ENCODE measurements around the gene BAIAP2L1. TPM values are rescaled to one million over a fixed set of nuclear protein-coding genes. Genes with fewer than 3 reads are reported as not detected.

BAIAP2L1 gene
- total and polyA plus RNA-seq, 2 of the 8 experiments (the other 6 are each of a cell fraction or from before 2014, with no cell fraction given) = 19.2 to 42.9 TPM

DNA sequence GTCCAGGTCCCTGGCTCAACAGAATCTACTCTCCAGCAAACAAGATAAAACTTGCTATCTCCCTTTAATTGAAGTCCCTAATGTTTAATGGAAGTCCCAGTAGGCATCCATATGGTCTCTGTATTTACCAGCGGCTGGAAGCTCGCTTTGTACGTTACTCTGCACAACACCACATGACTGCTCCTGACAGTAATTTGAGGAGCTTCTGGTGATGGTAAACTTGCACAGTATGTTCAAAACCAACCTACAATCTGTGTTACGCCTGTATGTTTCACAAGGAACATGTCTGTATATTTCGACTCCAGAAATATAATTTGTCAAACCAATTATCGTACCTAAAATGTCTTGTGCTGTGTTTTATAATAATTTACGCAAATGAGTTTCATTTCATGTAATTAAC is 144.5 kb downstream of the BAIAP2L1 start:
- no peak overlapping the region for H3K14ac ChIP-seq (ENCODE audit: insufficient read length)
- no peak overlapping the region for H3K4me3 ChIP-seq (ENCODE audit: extremely low read depth in 1 of 4, insufficient read depth in 2 of 4, low read depth in 3 of 4, low read length in 4 of 4)
- ChIA-PET CTCF (ENCODE audit: partially characterized antibody) (interaction anchor here (1.5 kb wide), 1 partner anchor 11 kb away, joined by 3 read pairs; no protein-coding TSS in a partner anchor), POLR2A (ENCODE audit: partially characterized antibody) (no interaction called here)
- H3K27ac ChIP-seq (ENCODE audit: low read depth, low read length) = no peak overlapping the region
- DNase-seq (ENCODE audit: low read depth in 1 of 2, low spot score in 2 of 2) = no peak
- no peaks in the 10 kb centered on the region; the same call in 1 of the 2 replicates for H3K79me1 ChIP-seq (ENCODE audit: low read depth, low read length)
- H3K27me3 ChIP-seq (replicated peaks in 1 of 4; ENCODE audit: control insufficient read depth in 3 of 4, extremely low read depth in 1 of 4, insufficient read depth in 3 of 4, low read length in 3 of 4) = no peaks in the 10 kb centered on the region
- no peak overlapping the region for H2AK5ac ChIP-seq (ENCODE audit: low read depth, low read length)
- no peak for FAIRE-seq
- H3K9me3 ChIP-seq (ENCODE audit: insufficient read depth in 2 of 2, low read depth in 1 of 2, low read length in 1 of 2) = no peaks in the 10 kb centered on the region
- no peak overlapping the region for H4K91ac ChIP-seq (replicated peaks; ENCODE audit: insufficient read length, low read length)
- peaks cover 0 to 2% (median 0%) of the 10 kb centered on the region in 4 experiments; a peak in 4 of 8 replicates for H3K36me3 ChIP-seq (ENCODE audit: control insufficient read depth in 2 of 4, insufficient read depth in 4 of 4, low read length in 3 of 4)
- H3K79me2 ChIP-seq (ENCODE audit: control insufficient read depth in 1 of 2, insufficient read depth in 2 of 2, low read length in 2 of 2) = peaks cover 0 to 7% of the 10 kb centered on the region in 2 experiments; a peak in 1 of 4 replicates
- no peak overlapping the region for H3K4ac ChIP-seq (replicated peaks; ENCODE audit: insufficient read length, low read depth, low read length)
- WGBS, 2 experiments (ENCODE audit: extremely low coverage in 1 of 2, insufficient coverage in 1 of 2, insufficient read length in 1 of 2, insufficient replicate concordance in 2 of 2, low coverage in 1 of 2, low lambda C conversion rate in 2 of 2, missing lambda C conversion rate in 1 of 2) = 95% methylated on average over 7 of the region's 7 CpGs; no CpG with 5 or more reads in 1 of the 2 experiments
- no peak overlapping the region for H4K5ac ChIP-seq (ENCODE audit: insufficient read length, low read depth, low read length)
- H3K4me2 ChIP-seq (ENCODE audit: insufficient read depth in 1 of 2, low read depth in 2 of 2, low read length in 2 of 2) = no peak overlapping the region
- no peak overlapping the region for H2BK12ac ChIP-seq (ENCODE audit: low read depth, low read length)
- no peak overlapping the region for H2AFZ ChIP-seq (ENCODE audit: low read length)
- TF ChIP-seq KDM4A (IDR thresholded peaks at IDR 0.05; ENCODE audit: low read depth, low read length, severe bottlenecking) (no peak), GTF2F1 (IDR thresholded peaks at IDR 0.05; ENCODE audit: borderline replicate concordance, low read depth, low read length) (no peak)
- no peak overlapping the region for H3K56ac ChIP-seq (replicated peaks; ENCODE audit: insufficient read length, low read depth, low read length)
- H2BK5ac ChIP-seq (ENCODE audit: low read depth, low read length) = no peak overlapping the region
- no peak overlapping the region for H2BK120ac ChIP-seq (replicated peaks; ENCODE audit: low read depth, low read length)
- H3K9ac ChIP-seq (replicated peaks in 1 of 4; ENCODE audit: extremely low read depth in 1 of 4, low read depth in 3 of 4, low read length in 3 of 4) = no peak overlapping the region
- no peak overlapping the region for H4K8ac ChIP-seq (ENCODE audit: extremely low read depth, insufficient read depth, low read length)
- peaks cover 0 to 4% (median under 1%) of the 10 kb centered on the region in 4 experiments; a peak in 2 of 7 replicates for H3K4me1 ChIP-seq (replicated peaks in 1 of 4; ENCODE audit: control insufficient read depth in 3 of 4, insufficient read depth in 4 of 4, low read length in 3 of 4)
- H2BK15ac ChIP-seq (ENCODE audit: low read length) = no peak overlapping the region
- H4K20me1 ChIP-seq (replicated peaks in 1 of 2; ENCODE audit: control insufficient read depth in 1 of 2, insufficient read depth in 2 of 2, low read length in 2 of 2) = peaks cover 0 to 5% of the 10 kb centered on the region in 2 experiments
- no peak overlapping the region for H2BK20ac ChIP-seq (ENCODE audit: low read length)
- H3K23ac ChIP-seq (ENCODE audit: insufficient read length) = no peak overlapping the region
- peaks cover 4% of the 10 kb centered on the region for H3K23me2 ChIP-seq (ENCODE audit: low read depth, low read length)
- no peak overlapping the region for H3K18ac ChIP-seq (ENCODE audit: extremely low read depth, low read length)
